SH-SY5Y (cell line): Measurements from ENCODE around the gene GAREM1.

Source experiments
- GATA2 ChIP-seq: IDR thresholded peaks from 2 replicates; pipeline ENCODE4 v1.6.1; 2011; ENCODE audit warnings: mild to moderate bottlenecking, low read depth, low read length
- GATA3 ChIP-seq: IDR thresholded peaks from 2 replicates; pipeline ENCODE4 v1.6.1; 2011; ENCODE audit warnings: low read depth, mild to moderate bottlenecking, low read length, moderate library complexity

GRCh38 chr18:32308493-32309120, 162.1 kb downstream of the GAREM1 start:
- TF ChIP-seq GATA2 (no peak), GATA3 (no peak)
